DLD1 (cell line): ENCODE results near the gene STARD13.

Experiments used
- in situ Hi-C: cut with HindIII; loops from 2 replicates; pipeline ENCODE4 v1.10.0; 2017; ENCODE audit warnings: low sequenced_read_pairs

Gene STARD13

GRCh38 chr13:33153421-33154404 lies 131.8 kb downstream of the STARD13 start:
- in situ Hi-C loops = no loop called here

GRCh38 chr13:33152389-33152788 lies 133.2 kb downstream of the STARD13 start:
- in situ Hi-C loops = no loop called here

- in situ Hi-C loops = no loop called here
These were observed 134.9 kb downstream of the STARD13 start for GRCh38 chr13:33150662-33151061.

- in situ Hi-C loops = no loop called here
These were observed 135.4 kb downstream of the STARD13 start for GRCh38 chr13:33150126-33150525.

- in situ Hi-C loops = no loop called here
These were observed 137.7 kb downstream of the STARD13 start for GRCh38 chr13:33147832-33148231.

- in situ Hi-C loops = no loop called here
These were observed 138.5 kb downstream of the STARD13 start for GRCh38 chr13:33146843-33147611.

GRCh38 chr13:33145667-33146066 lies 139.9 kb downstream of the STARD13 start:
- in situ Hi-C loops = no loop called here

GRCh38 chr13:33144358-33144784 lies 141.2 kb downstream of the STARD13 start:
- in situ Hi-C loops = no loop called here

GRCh38 chr13:33139780-33140535 lies 145.6 kb downstream of the STARD13 start:
- in situ Hi-C loops = no loop called here

- in situ Hi-C loops = no loop called here
These were observed 146.4 kb downstream of the STARD13 start for GRCh38 chr13:33139184-33139583.

- in situ Hi-C loops = no loop called here
These were observed 147.1 kb downstream of the STARD13 start for GRCh38 chr13:33138441-33138840.

GRCh38 chr13:33137721-33138120 lies 147.8 kb downstream of the STARD13 start:
- in situ Hi-C loops = no loop called here

GRCh38 chr13:33135097-33135496 lies 150.5 kb downstream of the STARD13 start:
- in situ Hi-C loops = no loop called here

GRCh38 chr13:33134213-33134612 lies 151.3 kb downstream of the STARD13 start:
- in situ Hi-C loops = no loop called here

- in situ Hi-C loops = no loop called here
These were observed 152.7 kb downstream of the STARD13 start for GRCh38 chr13:33132644-33133440.

- in situ Hi-C loops = no loop called here
These were observed 155.7 kb downstream of the STARD13 start for GRCh38 chr13:33129886-33130285.

- in situ Hi-C loops = no loop called here
These were observed 156.3 kb downstream of the STARD13 start for GRCh38 chr13:33129094-33129832.

GRCh38 chr13:33128134-33128533 lies 157.4 kb downstream of the STARD13 start:
- in situ Hi-C loops = no loop called here

GRCh38 chr13:33127009-33127551 lies 158.5 kb downstream of the STARD13 start:
- in situ Hi-C loops = no loop called here
